Embryonic facial prominence (tissue), 1 donor: ENCODE results near the gene SLC26A1.

Experiments used
- DNase-seq: peaks from one replicate; pipeline ENCODE4 v3.0.0-alpha.2; 2016; ENCODE audit errors: extremely low spot score

Gene SLC26A1

GRCh38 chr4:993111-994029 lies at the start of gene SLC26A1:
Gene SLC26A1 (minus strand): TSS chr4:993404. CDS start chr4:991703, 1,701 bp downstream.
- DNase-seq: no peak

- no peak for DNase-seq
Observed at GRCh38 chr4:1042352-1043055, 49.3 kb upstream of the SLC26A1 start.

GRCh38 chr4:1041936-1042330 lies 48.7 kb upstream of the SLC26A1 start:
- DNase-seq: no peak

GRCh38 chr4:1041147-1041935 lies 48.1 kb upstream of the SLC26A1 start:
- DNase-seq: no peak

- DNase-seq: no peak
Observed at GRCh38 chr4:1040344-1041146, 47.3 kb upstream of the SLC26A1 start.

GRCh38 chr4:1039493-1040343 lies 46.5 kb upstream of the SLC26A1 start:
- DNase-seq: peak; percentile 77

- DNase-seq: no peak
Observed at GRCh38 chr4:1038948-1039492, 45.8 kb upstream of the SLC26A1 start.

- DNase-seq: no peak
Observed at GRCh38 chr4:1036976-1037810, 44.0 kb upstream of the SLC26A1 start.

- DNase-seq: no peak
Observed at GRCh38 chr4:1036095-1036494, 42.9 kb upstream of the SLC26A1 start.

GRCh38 chr4:1035510-1035909 lies 42.3 kb upstream of the SLC26A1 start:
- DNase-seq: no peak

- no peak for DNase-seq
Observed at GRCh38 chr4:1033840-1034551, 40.8 kb upstream of the SLC26A1 start.

GRCh38 chr4:1032861-1033260 lies 39.7 kb upstream of the SLC26A1 start:
- no peak for DNase-seq

GRCh38 chr4:1031956-1032795 lies 39.0 kb upstream of the SLC26A1 start:
- no peak for DNase-seq

GRCh38 chr4:1031346-1031745 lies 38.1 kb upstream of the SLC26A1 start:
- DNase-seq: no peak

- no peak for DNase-seq
Observed at GRCh38 chr4:1030559-1030958, 37.4 kb upstream of the SLC26A1 start.

GRCh38 chr4:1030031-1030430 lies 36.8 kb upstream of the SLC26A1 start:
- DNase-seq: no peak

- no peak for DNase-seq
Observed at GRCh38 chr4:1029529-1029928, 36.3 kb upstream of the SLC26A1 start.
